Inferior parietal cortex (tissue), 1 donor: ENCODE results near the gene CXorf58.
"Not testable (repeated sequence)": the region's sequence is repeated elsewhere in the genome, so short reads cannot be mapped to it uniquely, and the experiment has no call there.

Experiments used
- DNase-seq: peaks from one replicate; pipeline ENCODE4 v3.0.0-alpha.2; 2016; ENCODE audit errors: extremely low spot score

The CXorf58 gene

DNA sequence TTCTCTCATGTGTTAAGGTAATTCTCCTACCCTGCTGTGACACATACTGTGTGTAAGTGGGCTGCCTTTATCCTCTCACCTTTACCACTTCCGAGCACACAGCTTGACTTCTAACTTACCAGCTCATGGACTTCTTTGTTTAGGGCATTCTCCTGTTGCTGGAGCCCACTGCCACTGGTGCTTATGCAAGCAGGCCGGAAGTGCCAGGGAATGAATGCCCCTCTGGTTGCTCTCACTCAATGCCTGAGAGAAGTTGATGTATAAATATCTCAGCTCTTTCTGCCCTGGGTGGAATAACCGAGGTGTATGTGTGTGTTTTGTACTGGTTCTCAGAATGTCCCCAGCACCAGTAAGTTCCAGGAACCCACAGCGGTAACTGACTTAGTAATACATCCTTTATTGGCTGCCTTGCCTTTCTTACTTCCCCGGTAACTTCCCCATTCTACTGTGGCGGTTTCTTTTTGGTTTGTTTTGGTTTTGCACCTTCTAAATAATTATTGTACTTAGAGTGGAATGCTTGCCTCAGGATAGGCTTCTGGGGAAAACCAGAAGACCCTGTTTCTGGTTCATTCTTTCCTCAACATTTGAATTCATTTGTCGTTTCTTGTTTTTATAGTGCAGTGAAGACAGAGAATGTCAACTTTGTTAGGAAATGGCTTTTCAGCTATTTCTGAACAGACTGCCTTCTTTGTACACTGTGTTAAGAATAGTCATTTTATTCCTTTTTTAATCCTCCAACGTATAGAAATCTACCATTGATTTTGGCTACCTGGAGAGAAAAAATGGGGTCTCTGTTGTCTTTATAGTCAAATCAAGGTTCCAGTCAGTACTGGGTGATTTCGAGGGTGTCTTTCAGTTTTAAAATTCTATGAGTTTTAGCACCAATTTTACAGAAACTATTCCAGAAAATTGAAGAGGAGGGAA, 45.4 kb downstream of the CXorf58 start:
- no peak for DNase-seq

DNA sequence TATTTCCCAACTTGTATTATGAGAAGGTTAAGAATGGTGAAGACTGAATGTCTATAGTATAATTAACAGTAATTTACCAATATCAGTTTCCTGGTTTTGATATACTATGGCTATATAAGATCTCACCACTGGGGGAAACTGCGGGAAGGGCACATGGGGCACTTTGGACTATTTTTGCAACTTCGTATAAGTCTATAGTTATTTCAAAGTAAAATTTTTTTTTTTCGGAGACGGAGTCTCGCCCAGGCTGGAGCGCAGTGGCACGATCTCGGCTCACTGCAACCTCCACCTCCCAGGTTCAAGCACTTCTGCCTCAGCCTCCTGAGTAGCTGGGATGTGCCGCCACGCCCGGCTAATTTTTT, 46.1 kb downstream of the CXorf58 start:
- DNase-seq = no peak

DNA sequence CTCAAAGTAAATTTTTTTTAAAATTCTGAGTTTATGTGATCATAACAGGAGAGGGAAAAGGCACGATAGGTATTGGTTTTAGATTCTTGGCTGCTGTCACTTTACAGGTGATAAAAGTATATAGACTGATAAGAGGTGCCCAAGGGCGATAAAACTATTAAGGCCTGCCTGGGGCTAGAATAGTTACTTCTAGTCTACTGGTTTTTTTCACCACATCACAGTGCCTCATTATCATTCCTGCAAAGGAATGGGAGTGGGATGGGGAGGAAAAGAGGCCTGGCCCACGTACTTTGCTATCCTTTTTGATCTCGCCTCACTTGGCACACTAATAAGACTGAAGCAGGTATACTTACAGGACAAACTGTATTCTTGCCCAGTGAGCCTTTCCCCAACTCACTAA, 46.6 kb downstream of the CXorf58 start:
- no peak for DNase-seq

DNA sequence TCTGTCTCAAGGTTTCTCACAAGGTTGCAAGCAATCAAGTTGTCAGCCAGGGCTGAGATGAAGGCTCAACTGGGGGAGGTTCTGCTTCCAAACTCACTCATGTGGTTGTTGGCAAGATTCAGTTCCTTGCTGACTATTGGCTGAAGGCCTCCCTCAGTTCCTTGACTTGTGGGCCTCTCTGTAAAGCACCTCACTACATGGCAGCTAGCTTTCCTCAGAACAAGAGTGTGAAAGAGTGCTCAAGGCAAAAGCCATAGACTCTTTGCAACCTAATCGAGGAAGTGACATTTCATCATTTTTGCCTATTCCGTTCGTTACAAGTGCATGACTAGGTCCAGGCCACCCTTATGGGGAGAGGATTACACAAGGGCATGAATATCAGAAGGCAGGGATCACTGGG, 52.0 kb downstream of the CXorf58 start:
- DNase-seq = no peak

DNA sequence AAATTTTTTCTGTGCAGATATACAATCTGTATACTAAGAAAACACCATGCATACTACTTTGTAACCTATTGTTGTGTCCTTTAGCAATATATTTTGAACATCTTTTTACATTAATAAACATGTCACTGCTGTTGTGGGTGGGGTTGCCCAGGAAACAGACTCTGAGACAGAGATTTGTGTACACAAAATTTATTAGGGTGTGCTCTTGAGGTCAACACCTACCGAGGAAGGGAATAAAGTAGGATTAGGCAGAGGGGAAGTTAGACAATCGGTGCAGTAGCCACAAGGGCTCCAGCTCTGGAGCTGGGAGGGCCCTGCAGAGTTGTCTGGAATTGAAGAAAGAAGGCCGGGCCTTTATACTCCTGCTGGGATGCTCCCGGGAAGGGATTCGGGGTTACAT, 56.4 kb downstream of the CXorf58 start:
- DNase-seq = no peak

DNA sequence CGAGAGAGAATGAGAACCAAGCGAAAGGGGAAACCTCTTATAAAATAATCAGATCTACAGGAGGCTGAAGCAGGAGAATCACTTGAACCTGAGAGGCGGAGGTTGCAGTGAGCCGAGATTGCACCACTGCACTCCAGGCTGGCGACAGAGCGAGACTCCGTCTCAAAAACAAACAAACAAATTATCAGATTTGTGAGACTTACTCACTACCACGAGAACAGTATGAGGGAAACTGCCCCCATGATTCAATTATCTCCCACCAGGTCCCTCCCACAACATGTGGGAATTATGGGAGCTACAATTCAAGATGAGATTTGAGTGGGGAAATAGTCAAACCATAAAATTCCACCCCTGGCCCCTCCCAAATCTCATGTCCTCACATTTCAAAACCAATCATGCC, 57.8 kb downstream of the CXorf58 start:
- DNase-seq = not testable (repeated sequence)

DNA sequence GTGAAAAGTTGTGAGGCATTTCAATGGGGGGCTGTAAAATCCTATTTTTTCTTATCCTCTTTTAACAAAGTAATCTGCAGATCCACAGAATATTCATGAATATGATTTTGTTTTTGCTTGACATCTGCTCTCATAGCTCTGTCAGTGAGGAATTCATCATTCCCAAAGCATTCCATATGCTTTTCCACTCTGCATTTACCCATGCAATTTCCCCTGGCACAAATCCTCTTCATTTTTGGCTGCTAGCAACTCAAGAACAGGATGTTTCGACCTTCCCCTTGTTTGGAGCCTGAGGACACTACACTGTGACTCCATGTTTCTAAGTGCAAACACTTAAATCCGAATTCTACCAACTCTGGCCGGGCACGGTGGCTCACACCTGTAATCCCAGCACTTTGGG, 70.7 kb downstream of the CXorf58 start:
- DNase-seq = no peak

DNA sequence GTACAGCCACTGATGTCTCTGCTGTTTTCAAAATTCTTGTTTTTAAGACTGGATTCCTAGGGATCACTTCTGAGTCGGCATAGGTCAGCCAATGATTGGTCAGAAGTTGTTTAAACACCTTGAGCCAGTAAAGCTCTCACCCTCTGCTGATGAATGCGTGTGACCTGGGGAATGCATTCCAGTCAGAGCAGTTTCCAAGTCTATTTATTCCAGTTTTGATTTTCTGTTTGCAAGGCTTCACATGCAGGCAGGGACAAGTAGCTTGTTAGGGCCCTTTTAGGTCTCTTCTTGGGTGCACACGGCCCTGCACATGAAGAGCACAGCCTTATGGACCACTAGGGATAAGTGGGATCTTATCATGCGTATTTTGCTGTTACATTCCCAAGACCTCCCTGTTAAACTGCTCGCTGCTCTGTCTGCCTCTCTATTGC, 72.2 kb downstream of the CXorf58 start:
- DNase-seq = no peak

DNA sequence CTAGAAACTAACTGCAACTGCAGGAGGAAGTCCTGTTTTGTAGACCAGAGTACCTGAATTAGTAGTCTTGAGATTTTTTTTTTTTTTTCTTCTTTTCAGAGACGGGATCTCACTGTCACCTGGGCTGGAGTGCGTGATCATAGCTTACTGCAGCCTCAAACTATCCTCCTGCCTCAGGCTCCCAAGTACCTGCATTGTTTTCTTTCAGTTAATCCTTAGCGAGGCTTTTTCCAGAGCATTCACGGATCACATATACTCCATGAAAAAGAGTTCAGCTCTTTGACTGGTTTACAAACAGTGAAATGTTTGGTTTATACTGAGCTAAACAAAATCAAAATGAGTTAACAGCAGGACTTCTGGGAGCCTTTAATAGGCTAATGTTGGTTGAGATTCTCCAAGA, 73.4 kb downstream of the CXorf58 start:
- DNase-seq = no peak

DNA sequence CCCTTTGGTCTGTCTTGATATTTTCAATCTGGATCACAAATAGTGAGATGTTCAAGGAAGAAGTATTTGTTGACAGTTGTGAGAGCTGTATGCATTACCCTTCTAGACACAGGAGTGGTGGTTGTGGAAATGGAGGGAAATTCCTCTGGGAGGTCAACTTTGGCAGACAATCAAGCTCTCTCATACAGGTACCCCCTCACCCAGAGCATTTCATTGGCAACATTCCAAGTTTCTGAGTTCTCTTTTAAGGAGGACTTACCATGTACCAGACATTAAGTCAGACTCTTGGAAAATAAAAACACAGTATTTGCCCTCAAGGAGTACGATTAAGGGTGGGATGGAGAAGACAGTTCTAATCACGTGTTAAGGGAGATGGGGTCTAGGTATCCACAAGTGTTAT, 73.9 kb downstream of the CXorf58 start:
- DNase-seq = no peak

DNA sequence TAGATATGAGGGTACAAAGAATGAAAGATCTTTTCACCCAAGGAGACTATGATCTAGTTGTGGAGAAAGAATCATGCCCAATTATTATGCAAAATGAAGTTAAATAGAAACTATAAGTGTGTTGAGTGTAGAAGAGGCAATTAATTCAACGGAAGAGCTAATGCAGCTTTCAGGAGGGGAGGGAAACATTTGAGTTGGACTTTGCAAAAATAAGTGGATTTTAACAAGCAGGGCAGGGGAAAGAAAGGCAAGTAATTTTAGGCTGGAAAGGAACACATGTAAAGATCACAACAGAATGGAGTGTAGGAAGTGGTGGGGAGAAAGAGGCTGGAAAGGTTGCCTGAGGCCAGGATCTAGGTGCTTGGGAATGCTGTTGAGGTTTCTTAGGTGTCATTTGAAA, 75.1 kb downstream of the CXorf58 start:
- DNase-seq = no peak
